ENCODE data around the gene COPS3.

- no peak for TF ChIP-seq GATA3 (IDR thresholded peaks at IDR 0.05; ENCODE audit: low read depth, low read length)
- no peak for TF ChIP-seq GATA2 (IDR thresholded peaks at IDR 0.05; ENCODE audit: low read depth, low read length)
Measured at GRCh38 chr17:17221329-17221728, 59.7 kb downstream of the COPS3 start.
